HepG2 (cell line): ENCODE data around the gene GALR3. TPM values are rescaled to one million over a fixed set of nuclear protein-coding genes. Genes with fewer than 3 reads are reported as not detected.

Experiments
- ATAC-seq: fragments of 200-7000 bp; cut with Tn5 transposase; 3 replicates; pipeline ENCODE4 v1.9.1; 2020; ENCODE audit warnings: mild to moderate bottlenecking, moderate library complexity
- BruUV-seq: library from RNA; stranded (reverse); fragments of 400-500 nt; replicated peaks from 2 replicates; lab custom pipeline; 2021; lab: Mats Ljungman, UMichigan
- CTCF ChIA-PET: fragments of 300-600 bp; formaldehyde crosslinking; extraction: SDS; loops from one replicate; lab custom pipeline; 2021; ENCODE audit warnings: low total read pairs, inconsistent platforms, low intra/inter-chr PET ratio; lab: Yijun Ruan, JAX
- POLR2A ChIA-PET: fragments of 350-600 bp; sonication (Branson Sonifier 250); formaldehyde crosslinking; loops from one replicate; lab custom pipeline; 2020; ENCODE audit warnings: antibody characterized with exemption, inconsistent platforms; lab: Yijun Ruan, JAX
- DNase-seq: peaks from one replicate; pipeline ENCODE4 v3.0.0-alpha.2; 2015; ENCODE audit warnings: low spot score
- FAIRE-seq: peaks from 3 replicates; lab custom pipeline; 2011; peaks lifted over from hg19 to GRCh38; lab: Jason Lieb, UNC
- H2AFZ ChIP-seq: one replicate; pipeline ENCODE4 v1.6.1; 2011; ENCODE audit warnings: low read length, inconsistent platforms
- H3K27ac ChIP-seq: fragments of 300-600 bp; 3 replicates; pipeline ENCODE4 v1.8.0; 2011; ENCODE audit warnings: mixed run types, mild to moderate bottlenecking, mixed read lengths, low read length, inconsistent platforms; ENCODE audit not compliant: insufficient read depth; ENCODE audit errors: extremely low read length
- H3K27me3 ChIP-seq, 2 experiments: fragments of 200-600 bp in 1 of 2; 2 replicates in 1 of 2; 3 replicates in 1 of 2; pipeline versions ENCODE4 v1.6.0 to v1.8.0; 2011; ENCODE audit warnings: low read length in 2 of 2, mild to moderate bottlenecking in 2 of 2, moderate library complexity in 2 of 2, inconsistent platforms in 1 of 2; ENCODE audit not compliant: insufficient read depth in 2 of 2, control insufficient read depth in 1 of 2
- H3K36me3 ChIP-seq, 2 experiments: fragments of 200-600 bp in 1 of 2; replicated peaks in 1 of 2; 2 replicates in 1 of 2; 3 replicates in 1 of 2; pipeline versions ENCODE4 v1.5.1 to v1.8.0; 2011; ENCODE audit warnings: low read length in 2 of 2, inconsistent platforms in 1 of 2; ENCODE audit not compliant: insufficient read depth in 2 of 2, control insufficient read depth in 1 of 2
- H3K4me1 ChIP-seq: 2 replicates; pipeline ENCODE4 v1.5.1; 2012; ENCODE audit warnings: low read length, inconsistent platforms; ENCODE audit not compliant: insufficient read depth
- H3K4me2 ChIP-seq: 2 replicates; pipeline ENCODE4 v1.6.0; 2011; ENCODE audit warnings: low read depth, low read length, inconsistent platforms
- H3K4me3 ChIP-seq, 3 experiments: fragments of 200-600 bp in 1 of 3; sonication (generic), shearing (Covaris generic) in 1 of 3; replicated peaks in 1 of 3; 2 replicates each; pipeline ENCODE4 v1.5.1; 2011 to 2016; ENCODE audit warnings: low read length in 3 of 3, inconsistent platforms in 2 of 3, low read depth in 2 of 3, mild to moderate bottlenecking in 2 of 3, control low read depth in 1 of 3, mixed read lengths in 1 of 3; ENCODE audit not compliant: insufficient read depth in 1 of 3
- H3K79me2 ChIP-seq: one replicate; pipeline ENCODE4 v1.6.1; 2011; ENCODE audit warnings: low read length, inconsistent platforms; ENCODE audit not compliant: insufficient read depth
- H3K9ac ChIP-seq: 2 replicates; pipeline ENCODE4 v1.6.0; 2011; ENCODE audit warnings: mild to moderate bottlenecking, low read depth, low read length, inconsistent platforms; ENCODE audit not compliant: insufficient read depth
- H3K9me3 ChIP-seq: 2 replicates; pipeline ENCODE4 v1.5.1; 2012; ENCODE audit warnings: mild to moderate bottlenecking, low read length
- H4K20me1 ChIP-seq: 2 replicates; pipeline ENCODE4 v1.6.0; 2011; ENCODE audit warnings: inconsistent platforms, mild to moderate bottlenecking, low read length, moderate library complexity; ENCODE audit not compliant: insufficient read depth
- CBX1 ChIP-seq: IDR thresholded peaks from one replicate; pipeline ENCODE4 v1.6.1; 2016; ENCODE audit warnings: antibody characterized with exemption, low read depth
- CCDC6 ChIP-seq: sonication (generic); formaldehyde crosslinking; IDR thresholded peaks from 2 replicates; pipeline ENCODE4 v1.8.1; 2022; ENCODE audit warnings: mild to moderate bottlenecking, missing genetic modification reagents, moderate library complexity
- ETV5 ChIP-seq: IDR thresholded peaks from 2 replicates; pipeline ENCODE4 v1.6.1; 2018; ENCODE audit warnings: missing biosample characterization, missing genetic modification reagents, inconsistent platforms, borderline replicate concordance
- HMGXB4 ChIP-seq, 2 experiments: sonication (generic) in 1 of 2; formaldehyde crosslinking in 1 of 2; IDR thresholded peaks; 2 replicates each; pipeline versions ENCODE4 v1.4.0 to v1.6.1; 2018 to 2020; ENCODE audit warnings: missing genetic modification reagents in 2 of 2, borderline replicate concordance in 1 of 2, low read depth in 1 of 2, mild to moderate bottlenecking in 1 of 2, missing biosample characterization in 1 of 2
- HOXD1 ChIP-seq: sonication (generic); formaldehyde crosslinking; IDR thresholded peaks from 2 replicates; pipeline ENCODE4 v1.5.0; 2020; ENCODE audit warnings: missing genetic modification reagents
- KLF13 ChIP-seq: sonication (generic); formaldehyde crosslinking; IDR thresholded peaks from 2 replicates; pipeline ENCODE4 v1.4.0; 2020; ENCODE audit warnings: mild to moderate bottlenecking, missing genetic modification reagents
- NR3C1 ChIP-seq: sonication (generic); formaldehyde crosslinking; IDR thresholded peaks from 2 replicates; pipeline ENCODE4 v1.4.0; 2020; ENCODE audit warnings: missing genetic modification reagents
- TFE3 ChIP-seq: IDR thresholded peaks from 2 replicates; pipeline ENCODE4 v1.6.1; 2016
- TGIF2 ChIP-seq: IDR thresholded peaks from 2 replicates; pipeline ENCODE4 v1.6.1; 2016; ENCODE audit warnings: control low read depth, missing compliant biosample characterization
- U2AF2 ChIP-seq: fragments of 200-400 bp; formaldehyde crosslinking; IDR thresholded peaks from 2 replicates; pipeline ENCODE4 v1.6.1; 2017; ENCODE audit warnings: low read depth, mild to moderate bottlenecking, low read length
- ZBTB38 ChIP-seq: sonication (generic); formaldehyde crosslinking; IDR thresholded peaks from 2 replicates; pipeline ENCODE4 v1.5.1; 2020; ENCODE audit warnings: mild to moderate bottlenecking, missing genetic modification reagents
- ZBTB42 ChIP-seq: sonication (generic); formaldehyde crosslinking; IDR thresholded peaks from 2 replicates; pipeline ENCODE4 v1.5.0; 2020; ENCODE audit warnings: mild to moderate bottlenecking, missing genetic modification reagents
- ZFX ChIP-seq: sonication (generic); formaldehyde crosslinking; IDR thresholded peaks from 2 replicates; pipeline ENCODE4 v1.4.0; 2020; ENCODE audit warnings: mild to moderate bottlenecking, low read depth, missing genetic modification reagents, moderate library complexity
- ZNF18 ChIP-seq: sonication (generic); formaldehyde crosslinking; IDR thresholded peaks from 2 replicates; pipeline ENCODE4 v1.8.0; 2022; ENCODE audit warnings: mild to moderate bottlenecking, missing genetic modification reagents; ENCODE audit not compliant: insufficient replicate concordance
- ZNF580 ChIP-seq: IDR thresholded peaks from 2 replicates; pipeline ENCODE4 v1.6.1; 2016; ENCODE audit warnings: low read depth, borderline replicate concordance
- ZNF770 ChIP-seq: sonication (generic); formaldehyde crosslinking; IDR thresholded peaks from 2 replicates; pipeline ENCODE4 v1.5.0; 2020; ENCODE audit warnings: mild to moderate bottlenecking, missing genetic modification reagents
- WGBS: methylation state at CpG from one replicate; pipeline ENCODE4 v1.1.6; 2017; ENCODE audit warnings: low lambda C conversion rate; 5-methylcytosine and 5-hydroxymethylcytosine counted together
- in situ Hi-C: cut with HindIII; loops from 2 replicates; pipeline ENCODE4 v1.10.0; 2017; ENCODE audit warnings: low pct_unique_long_range_greater_than_20kb; ENCODE audit not compliant: extremely low pct_ligation_motif_present
- intact Hi-C: fragments of 100-400 bp; cut with micrococcal nuclease; formaldehyde crosslinking; loops from one replicate; pipeline ENCODE4 v1.10.0; 2022; ENCODE audit not compliant: unreplicated experiment
- polyA plus RNA-seq, 8 experiments: library from polyadenylated mRNA; depleted of rRNA in 3 of 8; stranded (reverse) in 7 of 8; unstranded in 1 of 8; fragments of >200 nt; fragmentation: Illumina TruSeq in 4 of 8; extraction: Trizol in 4 of 8; gene quantifications; 2 replicates each; pipeline versions ENCODE4 v1.2.1 to v1.2.3, GENCODE V29; 2011 to 2016; ENCODE audit warnings: low read depth in 4 of 8, missing spikeins in 1 of 8, mixed read lengths in 1 of 8; ENCODE audit not compliant: insufficient read depth in 1 of 8
- total RNA-seq, 5 experiments: library from RNA; depleted of rRNA; stranded (reverse); fragments of >200 nt; fragmentation: Illumina TruSeq; extraction: Trizol; gene quantifications; 2 replicates each; pipeline ENCODE4 v1.2.3, GENCODE V29; 2016; ENCODE audit warnings: low read depth in 1 of 5

GALR3 gene
- total and polyA plus RNA-seq, 2 of the 13 experiments (the other 11 are each of a cell fraction or from before 2014, with no cell fraction given) = 0.13 TPM; not detected in 1

GRCh38 chr22:37792494-37792893 lies 30.7 kb upstream of the GALR3 start (continued):
- no peak for TF ChIP-seq ZNF18 (CRISPR knock-in tag)
- TF ChIP-seq, all 625 proteins: peak for 5

- in situ Hi-C loops = no loop called here
- TF ChIP-seq NR3C1 (CRISPR knock-in tag) = no peak
- TF ChIP-seq KLF13 (CRISPR knock-in tag) = no peak
- no peak for TF ChIP-seq ZBTB38 (CRISPR knock-in tag)
- TF ChIP-seq U2AF2 = no peak
- no peak for TF ChIP-seq ZFX (CRISPR knock-in tag)
- no peak for TF ChIP-seq HMGXB4 (CRISPR knock-in tag; IDR thresholded peaks at IDR 0.05; ENCODE audit: borderline replicate concordance in 1 of 2, low read depth in 1 of 2)
- peak; percentile 64 for TF ChIP-seq ZNF770 (CRISPR knock-in tag)
- TF ChIP-seq TGIF2 (CRISPR knock-in tag) = no peak
- TF ChIP-seq TFE3 (CRISPR knock-in tag) = no peak
- TF ChIP-seq CCDC6 = no peak
- no peak for TF ChIP-seq CBX1
- TF ChIP-seq ZNF580 = no peak
- TF ChIP-seq ZBTB42 (CRISPR knock-in tag) = no peak
- no peak for TF ChIP-seq ETV5 (CRISPR knock-in tag)
- no peak for TF ChIP-seq HOXD1 (CRISPR knock-in tag)
These were observed 28.8 kb upstream of the GALR3 start for GRCh38 chr22:37794376-37794775.

More at GRCh38 chr22:37794376-37794775, 28.8 kb upstream of the GALR3 start:
- H3K79me2 ChIP-seq = no peaks in the 10 kb centered on the region
- peaks cover 59% of the 10 kb centered on the region for H3K4me1 ChIP-seq
- BruUV-seq = no TSS peak
- FAIRE-seq (no peak), ATAC-seq (no peak), DNase-seq (no peak)
- H3K27me3 ChIP-seq = no peaks in the 10 kb centered on the region
- ChIA-PET POLR2A (interaction anchor here (1.4 to 2.1 kb wide), 2 partner anchors 9 to 10 kb away, joined by 5 to 10 read pairs; a partner anchor contains a TSS), CTCF (no interaction called here)
- H3K27ac ChIP-seq = no peak overlapping the region
- no peak overlapping the region for H3K4me3 ChIP-seq
- WGBS = 17% methylated on average over 2 of the region's 2 CpGs
- intact Hi-C loops = no loop called here
- no peaks in the 10 kb centered on the region for H3K36me3 ChIP-seq
- no peaks in the 10 kb centered on the region for H3K9me3 ChIP-seq
- H3K9ac ChIP-seq = 0 out of 2 replicates have a peak overlapping the region, but pooled peaks have one; percentile 43
- no peaks in the 10 kb centered on the region for H4K20me1 ChIP-seq
- H3K4me2 ChIP-seq = peak overlapping the region; percentile 45
- H2AFZ ChIP-seq = no peak overlapping the region
